ENCODE data around the gene PANK3.
"Not testable (repeated sequence)": the region's sequence is repeated elsewhere in the genome, so short reads cannot be mapped to it uniquely, and the experiment has no call there.

PANK3 gene

GRCh38 chr5:168591302-168592013 lies 12.3 kb upstream of the PANK3 start:
- H3K9me3 ChIP-seq (ENCODE audit: control insufficient read depth, insufficient read depth, low read length), result no peaks in the 10 kb centered on the region
- no peaks in the 10 kb centered on the region for H3K36me3 ChIP-seq (ENCODE audit: control insufficient read depth, insufficient read depth, low read length)
- peaks cover 9% of the 10 kb centered on the region for H3K27me3 ChIP-seq (ENCODE audit: control insufficient read depth, insufficient read depth, low read length)
- H3K4me3 ChIP-seq (ENCODE audit: low read depth, low read length), result no peak overlapping the region
- no peak overlapping the region for H3K9ac ChIP-seq (ENCODE audit: low read depth, low read length)
- no peaks in the 10 kb centered on the region for H3K4me1 ChIP-seq (ENCODE audit: control insufficient read depth, insufficient read depth, low read length)

- Histone ChIP-seq H3K9me3 (ENCODE audit: control insufficient read depth, insufficient read depth, low read length) (no peaks in the 10 kb centered on the region), H3K36me3 (ENCODE audit: control insufficient read depth, insufficient read depth, low read length) (no peaks in the 10 kb centered on the region), H3K4me3 (ENCODE audit: low read depth, low read length) (no peak overlapping the region), H3K9ac (ENCODE audit: low read depth, low read length) (no peak overlapping the region), H3K27me3 (ENCODE audit: control insufficient read depth, insufficient read depth, low read length) (peaks cover 9% of the 10 kb centered on the region), H3K4me1 (ENCODE audit: control insufficient read depth, insufficient read depth, low read length) (no peaks in the 10 kb centered on the region)
Measured at GRCh38 chr5:168590666-168591065, 11.5 kb upstream of the PANK3 start.

GRCh38 chr5:168587987-168588386 lies 8.8 kb upstream of the PANK3 start:
- Histone ChIP-seq H3K9me3 (ENCODE audit: control insufficient read depth, insufficient read depth, low read length) (no peaks in the 10 kb centered on the region), H3K4me1 (ENCODE audit: control insufficient read depth, insufficient read depth, low read length) (no peaks in the 10 kb centered on the region), H3K36me3 (ENCODE audit: control insufficient read depth, insufficient read depth, low read length) (no peaks in the 10 kb centered on the region), H3K27me3 (ENCODE audit: control insufficient read depth, insufficient read depth, low read length) (peaks cover 8% of the 10 kb centered on the region), H3K9ac (ENCODE audit: low read depth, low read length) (no peak overlapping the region), H3K4me3 (ENCODE audit: low read depth, low read length) (no peak overlapping the region)

- Histone ChIP-seq H3K9me3 (ENCODE audit: control insufficient read depth, insufficient read depth, low read length) (no peaks in the 10 kb centered on the region), H3K9ac (ENCODE audit: low read depth, low read length) (no peak overlapping the region), H3K4me3 (ENCODE audit: low read depth, low read length) (no peak overlapping the region), H3K4me1 (ENCODE audit: control insufficient read depth, insufficient read depth, low read length) (peaks cover 3% of the 10 kb centered on the region), H3K36me3 (ENCODE audit: control insufficient read depth, insufficient read depth, low read length) (no peaks in the 10 kb centered on the region), H3K27me3 (ENCODE audit: control insufficient read depth, insufficient read depth, low read length) (no peaks in the 10 kb centered on the region)
Measured at GRCh38 chr5:168585119-168585856, 6.1 kb upstream of the PANK3 start.

- no peaks in the 10 kb centered on the region for H3K27me3 ChIP-seq (ENCODE audit: control insufficient read depth, insufficient read depth, low read length)
- no peaks in the 10 kb centered on the region for H3K36me3 ChIP-seq (ENCODE audit: control insufficient read depth, insufficient read depth, low read length)
- peaks cover 6% of the 10 kb centered on the region for H3K4me1 ChIP-seq (ENCODE audit: control insufficient read depth, insufficient read depth, low read length)
- H3K4me3 ChIP-seq (ENCODE audit: low read depth, low read length), result no peak overlapping the region
- no peaks in the 10 kb centered on the region for H3K9me3 ChIP-seq (ENCODE audit: control insufficient read depth, insufficient read depth, low read length)
- H3K9ac ChIP-seq (ENCODE audit: low read depth, low read length), result no peak overlapping the region
Measured at GRCh38 chr5:168583742-168584482, 4.7 kb upstream of the PANK3 start.

- H3K36me3 ChIP-seq (ENCODE audit: control insufficient read depth, insufficient read depth, low read length); H3K9me3 ChIP-seq (ENCODE audit: control insufficient read depth, insufficient read depth, low read length); H3K4me1 ChIP-seq (ENCODE audit: control insufficient read depth, insufficient read depth, low read length); H3K4me3 ChIP-seq (ENCODE audit: low read depth, low read length); H3K27me3 ChIP-seq (ENCODE audit: control insufficient read depth, insufficient read depth, low read length); H3K9ac ChIP-seq (ENCODE audit: low read depth, low read length): not testable (repeated sequence)
Measured at GRCh38 chr5:168580814-168581469, 1.8 kb upstream of the PANK3 start.

- Histone ChIP-seq H3K9ac (ENCODE audit: low read depth, low read length) (peak overlapping the region; percentile 42), H3K4me1 (ENCODE audit: control insufficient read depth, insufficient read depth, low read length) (peaks cover 6% of the 10 kb centered on the region), H3K27me3 (ENCODE audit: control insufficient read depth, insufficient read depth, low read length) (no peaks in the 10 kb centered on the region), H3K36me3 (ENCODE audit: control insufficient read depth, insufficient read depth, low read length) (no peaks in the 10 kb centered on the region), H3K9me3 (ENCODE audit: control insufficient read depth, insufficient read depth, low read length) (no peaks in the 10 kb centered on the region), H3K4me3 (ENCODE audit: low read depth, low read length) (peak overlapping the region; percentile 84)
Measured at GRCh38 chr5:168580227-168580508, 1.0 kb upstream of the PANK3 start.

- Histone ChIP-seq H3K4me3 (ENCODE audit: low read depth, low read length) (peak overlapping the region; percentile 84), H3K9me3 (ENCODE audit: control insufficient read depth, insufficient read depth, low read length) (no peaks in the 10 kb centered on the region), H3K36me3 (ENCODE audit: control insufficient read depth, insufficient read depth, low read length) (no peaks in the 10 kb centered on the region), H3K4me1 (ENCODE audit: control insufficient read depth, insufficient read depth, low read length) (peaks cover 6% of the 10 kb centered on the region), H3K27me3 (ENCODE audit: control insufficient read depth, insufficient read depth, low read length) (no peaks in the 10 kb centered on the region), H3K9ac (ENCODE audit: low read depth, low read length) (peak overlapping the region; percentile 87)
Measured at GRCh38 chr5:168579488-168580226, 489 bp upstream of the PANK3 start.

GRCh38 chr5:168578006-168578405 lies 1.2 kb downstream of the PANK3 start:
- Histone ChIP-seq H3K4me1 (ENCODE audit: control insufficient read depth, insufficient read depth, low read length) (peaks cover 6% of the 10 kb centered on the region), H3K4me3 (ENCODE audit: low read depth, low read length) (peak overlapping the region; percentile 76), H3K9ac (ENCODE audit: low read depth, low read length) (no peak overlapping the region), H3K36me3 (ENCODE audit: control insufficient read depth, insufficient read depth, low read length) (no peaks in the 10 kb centered on the region), H3K27me3 (ENCODE audit: control insufficient read depth, insufficient read depth, low read length) (no peaks in the 10 kb centered on the region), H3K9me3 (ENCODE audit: control insufficient read depth, insufficient read depth, low read length) (no peaks in the 10 kb centered on the region)

GRCh38 chr5:168575391-168576372 lies 3.5 kb downstream of the PANK3 start:
- peaks cover 6% of the 10 kb centered on the region for H3K4me1 ChIP-seq (ENCODE audit: control insufficient read depth, insufficient read depth, low read length)
- H3K9me3 ChIP-seq (ENCODE audit: control insufficient read depth, insufficient read depth, low read length), result no peaks in the 10 kb centered on the region
- H3K27me3 ChIP-seq (ENCODE audit: control insufficient read depth, insufficient read depth, low read length), result no peaks in the 10 kb centered on the region
- H3K4me3 ChIP-seq (ENCODE audit: low read depth, low read length), result no peak overlapping the region
- H3K9ac ChIP-seq (ENCODE audit: low read depth, low read length), result no peak overlapping the region
- no peaks in the 10 kb centered on the region for H3K36me3 ChIP-seq (ENCODE audit: control insufficient read depth, insufficient read depth, low read length)
